Naive thymus-derived CD4-positive, alpha-beta T cell (primary cell): ENCODE measurements around the gene DYNC1I1. TPM values are rescaled to one million over a fixed set of nuclear protein-coding genes. Genes with fewer than 3 reads are reported as not detected.
A peak's percentile ranks its signal among the peaks of the same experiment; 100 is the strongest.

Source experiments
- ATAC-seq: fragments of 150-1000 bp; cut with Tn5 transposase; 2 replicates; pipeline ENCODE4 v1.10.0; 2021; ENCODE audit warnings: mild to moderate bottlenecking, moderate library complexity
- CTCF ChIA-PET: fragments of 350-600 bp; sonication (Branson Sonifier 250); formaldehyde crosslinking; loops from one replicate; lab custom pipeline; 2021; ENCODE audit warnings: antibody characterized with exemption; lab: Charles Lee
- POLR2A ChIA-PET: fragments of 350-600 bp; sonication (Branson Sonifier 250); formaldehyde crosslinking; loops from one replicate; lab custom pipeline; 2021; ENCODE audit warnings: antibody characterized with exemption, inconsistent platforms; lab: Charles Lee
- DNase-seq, 9 donors: peaks; one replicate each; pipeline versions ENCODE4 v3.0.0 to v3.0.0-alpha.2; 2020 to 2022; ENCODE audit warnings: mixed read lengths in 1 of 9
- H3K27ac ChIP-seq: one replicate; pipeline ENCODE4 v1.7.0; 2013; ENCODE audit warnings: mild to moderate bottlenecking, low read depth, low read length, moderate library complexity
- H3K27me3 ChIP-seq, 2 donors: one replicate each; pipeline ENCODE4 v1.7.0; 2013; ENCODE audit warnings: low read length in 2 of 2, mild to moderate bottlenecking in 2 of 2, moderate library complexity in 2 of 2; ENCODE audit not compliant: control insufficient read depth in 2 of 2, insufficient read depth in 2 of 2
- H3K36me3 ChIP-seq, 3 experiments: 1 replicate in 2 of 3; 2 replicates in 1 of 3; pipeline ENCODE4 v1.7.0; 2013; ENCODE audit warnings: low read length in 3 of 3, mild to moderate bottlenecking in 3 of 3, moderate library complexity in 1 of 3; ENCODE audit not compliant: insufficient read depth in 3 of 3, control insufficient read depth in 2 of 3
- H3K4me1 ChIP-seq, 2 donors: one replicate each; pipeline ENCODE4 v1.7.0; 2013; ENCODE audit warnings: low read length in 2 of 2, mild to moderate bottlenecking in 2 of 2, moderate library complexity in 1 of 2; ENCODE audit not compliant: control insufficient read depth in 2 of 2, insufficient read depth in 2 of 2
- H3K4me3 ChIP-seq: 2 replicates; pipeline ENCODE4 v1.7.0; 2013; ENCODE audit warnings: mild to moderate bottlenecking, low read length
- H3K9me3 ChIP-seq, 3 experiments: 1 replicate in 2 of 3; 2 replicates in 1 of 3; pipeline ENCODE4 v1.7.0; 2013; ENCODE audit warnings: low read length in 3 of 3; ENCODE audit not compliant: control insufficient read depth in 2 of 3
- H3K27ac Mint-ChIP-seq, 9 donors: one replicate each; pipeline ENCODE4 v1.8.0; 2020 to 2022; ENCODE audit warnings: mixed read lengths in 9 of 9, mild to moderate bottlenecking in 8 of 9, moderate library complexity in 5 of 9, inconsistent platforms in 2 of 9
- H3K27me3 Mint-ChIP-seq, 5 donors: one replicate each; pipeline ENCODE4 v1.8.0; 2021 to 2022; ENCODE audit warnings: mixed read lengths in 5 of 5, mild to moderate bottlenecking in 1 of 5
- H3K36me3 Mint-ChIP-seq, 5 donors: one replicate each; pipeline ENCODE4 v1.8.0; 2020 to 2022; ENCODE audit warnings: mixed read lengths in 5 of 5, mild to moderate bottlenecking in 3 of 5, inconsistent platforms in 1 of 5
- H3K4me1 Mint-ChIP-seq, 7 donors: one replicate each; pipeline ENCODE4 v1.8.0; 2020 to 2022; ENCODE audit warnings: mixed read lengths in 7 of 7, mild to moderate bottlenecking in 3 of 7, inconsistent platforms in 1 of 7
- H3K4me3 Mint-ChIP-seq, 10 donors: one replicate each; pipeline ENCODE4 v1.8.0; 2020 to 2022; ENCODE audit warnings: mild to moderate bottlenecking in 10 of 10, mixed read lengths in 10 of 10, moderate library complexity in 6 of 10, inconsistent platforms in 2 of 10
- H3K9me3 Mint-ChIP-seq, 11 donors: one replicate each; pipeline ENCODE4 v1.8.0; 2020 to 2022; ENCODE audit warnings: mixed read lengths in 11 of 11, mild to moderate bottlenecking in 4 of 11, inconsistent platforms in 1 of 11, moderate library complexity in 1 of 11
- intact Hi-C, 2 donors: fragments of 100-400 bp; cut with micrococcal nuclease; formaldehyde crosslinking; loops; one replicate each; pipeline ENCODE4 v1.15.1; 2023
- polyA plus RNA-seq, 2 donors: library from polyadenylated mRNA; unstranded; fragments of 300-500 nt; fragmentation: Illumina TruSeq; gene quantifications; one replicate each; pipeline ENCODE4 v1.2.3, GENCODE V29; 2021
- total RNA-seq, 6 experiments: library from RNA in 5 of 6; stranded (reverse) in 5 of 6; gene quantifications; 1 replicate in 5 of 6; 2 replicates in 1 of 6; pipeline ENCODE4 v1.2.3 and lab custom pipeline; 2021 to 2026

DYNC1I1 gene
- total and polyA plus RNA-seq, 7 experiments from 2014 or later, result 0.61 TPM; not detected in 6

- Mint-ChIP-seq H3K27ac (no peak overlapping the region), H3K4me1 (no peaks in the 10 kb centered on the region), H3K9me3 (no peaks in the 10 kb centered on the region), H3K27me3 (peaks cover 2 to 33% (median 9%) of the 10 kb centered on the region in 5 donors), H3K4me3 (no peak overlapping the region), H3K36me3 (no peaks in the 10 kb centered on the region)
- no peaks in the 10 kb centered on the region for H3K36me3 ChIP-seq
- no peaks in the 10 kb centered on the region for H3K9me3 ChIP-seq
- H3K4me1 ChIP-seq, result no peaks in the 10 kb centered on the region
- ChIA-PET CTCF (no interaction called here), POLR2A (no interaction called here)
- DNase-seq (no peak), ATAC-seq (no peak)
- H3K27me3 ChIP-seq, result no peaks in the 10 kb centered on the region
- intact Hi-C loops, result no loop called here
- no peak overlapping the region for H3K27ac ChIP-seq
- H3K4me3 ChIP-seq, result no peak overlapping the region
Observed at GRCh38 chr7:95899919-95900513, 127.7 kb downstream of the DYNC1I1 start.

GRCh38 chr7:95901006-95901405, 128.7 kb downstream of the DYNC1I1 start:
- no peak for ATAC-seq
- Mint-ChIP-seq H3K9me3 (no peaks in the 10 kb centered on the region), H3K4me3 (no peak overlapping the region), H3K36me3 (no peaks in the 10 kb centered on the region), H3K4me1 (no peaks in the 10 kb centered on the region), H3K27ac (no peak overlapping the region), H3K27me3 (peaks cover 0 to 33% (median 10%) of the 10 kb centered on the region in 5 donors)
- CTCF ChIA-PET, result no interaction called here
- Histone ChIP-seq H3K27me3 (no peaks in the 10 kb centered on the region), H3K36me3 (no peaks in the 10 kb centered on the region), H3K9me3 (no peaks in the 10 kb centered on the region), H3K4me3 (no peak overlapping the region), H3K4me1 (no peaks in the 10 kb centered on the region), H3K27ac (no peak overlapping the region)
- POLR2A ChIA-PET, result no interaction called here
- no peak for DNase-seq
- intact Hi-C loops, result no loop called here

- DNase-seq (no peak), ATAC-seq (peak; percentile 22)
- peaks cover 4 to 35% (median 6%) of the 10 kb centered on the region in 5 donors for H3K27me3 Mint-ChIP-seq
- H3K27me3 ChIP-seq, result no peaks in the 10 kb centered on the region
- no peaks in the 10 kb centered on the region for H3K36me3 Mint-ChIP-seq
- no peak overlapping the region for H3K4me3 ChIP-seq
- no peak overlapping the region for H3K4me3 Mint-ChIP-seq
- no peaks in the 10 kb centered on the region for H3K9me3 Mint-ChIP-seq
- H3K27ac ChIP-seq, result no peak overlapping the region
- CTCF ChIA-PET, result interaction anchor here (3.7 kb wide), 1 partner anchor 12 kb away, joined by 14 read pairs; no protein-coding TSS in a partner anchor
- intact Hi-C loops, result no loop called here
- no peaks in the 10 kb centered on the region for H3K36me3 ChIP-seq
- H3K9me3 ChIP-seq, result no peaks in the 10 kb centered on the region
- POLR2A ChIA-PET, result no interaction called here
- no peaks in the 10 kb centered on the region for H3K4me1 ChIP-seq
- H3K27ac Mint-ChIP-seq, result no peak overlapping the region
- no peaks in the 10 kb centered on the region for H3K4me1 Mint-ChIP-seq
Observed at GRCh38 chr7:95904099-95904498, 131.7 kb downstream of the DYNC1I1 start.

- POLR2A ChIA-PET, result no interaction called here
- DNase-seq (no peak), ATAC-seq (no peak)
- Histone ChIP-seq H3K4me1 (no peaks in the 10 kb centered on the region), H3K27ac (no peak overlapping the region), H3K9me3 (no peaks in the 10 kb centered on the region), H3K4me3 (no peak overlapping the region), H3K36me3 (no peaks in the 10 kb centered on the region), H3K27me3 (no peaks in the 10 kb centered on the region)
- H3K36me3 Mint-ChIP-seq, result no peaks in the 10 kb centered on the region
- no peak overlapping the region for H3K27ac Mint-ChIP-seq
- H3K27me3 Mint-ChIP-seq, result peaks cover 4 to 35% (median 7%) of the 10 kb centered on the region in 5 donors
- H3K9me3 Mint-ChIP-seq, result no peaks in the 10 kb centered on the region
- no peaks in the 10 kb centered on the region for H3K4me1 Mint-ChIP-seq
- CTCF ChIA-PET, result interaction anchor here (3.7 kb wide), 1 partner anchor 11 kb away, joined by 14 read pairs; no protein-coding TSS in a partner anchor
- intact Hi-C loops, result no loop called here
- no peak overlapping the region for H3K4me3 Mint-ChIP-seq
Observed at GRCh38 chr7:95905167-95905566, 132.8 kb downstream of the DYNC1I1 start.

- CTCF ChIA-PET, result interaction anchor here (3.7 kb wide), 1 partner anchor 9 kb away, joined by 14 read pairs; no protein-coding TSS in a partner anchor
- no peaks in the 10 kb centered on the region for H3K4me1 Mint-ChIP-seq
- H3K9me3 Mint-ChIP-seq, result no peaks in the 10 kb centered on the region
- Histone ChIP-seq H3K9me3 (no peaks in the 10 kb centered on the region), H3K27me3 (no peaks in the 10 kb centered on the region), H3K4me3 (no peak overlapping the region), H3K36me3 (no peaks in the 10 kb centered on the region), H3K4me1 (no peaks in the 10 kb centered on the region), H3K27ac (no peak overlapping the region)
- no peak overlapping the region for H3K4me3 Mint-ChIP-seq
- H3K27me3 Mint-ChIP-seq, result peaks cover 6 to 36% (median 12%) of the 10 kb centered on the region in 5 donors
- ATAC-seq (no peak), DNase-seq (no peak)
- POLR2A ChIA-PET, result no interaction called here
- H3K27ac Mint-ChIP-seq, result no peak overlapping the region
- intact Hi-C loops, result no loop called here
- H3K36me3 Mint-ChIP-seq, result no peaks in the 10 kb centered on the region
Observed at GRCh38 chr7:95906851-95907250, 134.5 kb downstream of the DYNC1I1 start.

GRCh38 chr7:95907337-95907736, 135.0 kb downstream of the DYNC1I1 start:
- no peaks in the 10 kb centered on the region for H3K36me3 ChIP-seq
- Mint-ChIP-seq H3K4me3 (no peak overlapping the region), H3K27ac (no peak overlapping the region), H3K9me3 (no peaks in the 10 kb centered on the region), H3K4me1 (no peaks in the 10 kb centered on the region), H3K27me3 (peaks cover 6 to 36% (median 12%) of the 10 kb centered on the region in 5 donors), H3K36me3 (no peaks in the 10 kb centered on the region)
- H3K27ac ChIP-seq, result no peak overlapping the region
- POLR2A ChIA-PET, result no interaction called here
- intact Hi-C loops, result no loop called here
- H3K9me3 ChIP-seq, result no peaks in the 10 kb centered on the region
- H3K27me3 ChIP-seq, result no peaks in the 10 kb centered on the region
- no peaks in the 10 kb centered on the region for H3K4me1 ChIP-seq
- no peak for ATAC-seq
- CTCF ChIA-PET, result interaction anchor here (3.7 kb wide), 1 partner anchor 9 kb away, joined by 14 read pairs; no protein-coding TSS in a partner anchor
- no peak for DNase-seq
- H3K4me3 ChIP-seq, result no peak overlapping the region

GRCh38 chr7:95908499-95908898, 136.1 kb downstream of the DYNC1I1 start:
- CTCF ChIA-PET, result no interaction called here

More at GRCh38 chr7:95908499-95908898, 136.1 kb downstream of the DYNC1I1 start:
- peaks cover 6 to 39% (median 15%) of the 10 kb centered on the region in 5 donors for H3K27me3 Mint-ChIP-seq
- no peaks in the 10 kb centered on the region for H3K36me3 Mint-ChIP-seq
- Histone ChIP-seq H3K4me3 (no peak overlapping the region), H3K4me1 (no peaks in the 10 kb centered on the region), H3K27ac (no peak overlapping the region), H3K36me3 (no peaks in the 10 kb centered on the region), H3K27me3 (no peaks in the 10 kb centered on the region), H3K9me3 (no peaks in the 10 kb centered on the region)
- intact Hi-C loops, result no loop called here
- H3K4me1 Mint-ChIP-seq, result no peaks in the 10 kb centered on the region
- H3K4me3 Mint-ChIP-seq, result no peak overlapping the region
- H3K9me3 Mint-ChIP-seq, result no peaks in the 10 kb centered on the region
- H3K27ac Mint-ChIP-seq, result no peak overlapping the region
- no peak for ATAC-seq
- no peak for DNase-seq
- POLR2A ChIA-PET, result no interaction called here
